Activated T-cell treated with anti-CD3 and anti-CD28 coated beads, Interleukin-2, amount 50 U/mL, for 24 hours (primary cell): ENCODE measurements around the gene DCST2.
"Not testable (repeated sequence)": the region's sequence is repeated elsewhere in the genome, so short reads cannot be mapped to it uniquely, and the experiment has no call there.

ENCODE experiments used
- DNase-seq: peaks from one replicate; pipeline ENCODE4 v3.0.0-alpha.2; 2020
- H3K27ac Mint-ChIP-seq: 2 replicates; pipeline ENCODE4 v1.8.0; 2020; ENCODE audit warnings: mild to moderate bottlenecking, mixed read lengths
- H3K27me3 Mint-ChIP-seq: 2 replicates; pipeline ENCODE4 v1.8.0; 2020; ENCODE audit warnings: mixed read lengths
- H3K36me3 Mint-ChIP-seq: 2 replicates; pipeline ENCODE4 v1.8.0; 2020; ENCODE audit warnings: low read depth, mixed read lengths
- H3K4me1 Mint-ChIP-seq: 2 replicates; pipeline ENCODE4 v1.8.0; 2020; ENCODE audit warnings: low read depth, mixed read lengths
- H3K4me3 Mint-ChIP-seq: 2 replicates; pipeline ENCODE4 v1.8.0; 2020; ENCODE audit warnings: mild to moderate bottlenecking, moderate library complexity, mixed read lengths
- H3K9me3 Mint-ChIP-seq: 2 replicates; pipeline ENCODE4 v1.8.0; 2020; ENCODE audit warnings: mixed read lengths

The DCST2 gene

DNA sequence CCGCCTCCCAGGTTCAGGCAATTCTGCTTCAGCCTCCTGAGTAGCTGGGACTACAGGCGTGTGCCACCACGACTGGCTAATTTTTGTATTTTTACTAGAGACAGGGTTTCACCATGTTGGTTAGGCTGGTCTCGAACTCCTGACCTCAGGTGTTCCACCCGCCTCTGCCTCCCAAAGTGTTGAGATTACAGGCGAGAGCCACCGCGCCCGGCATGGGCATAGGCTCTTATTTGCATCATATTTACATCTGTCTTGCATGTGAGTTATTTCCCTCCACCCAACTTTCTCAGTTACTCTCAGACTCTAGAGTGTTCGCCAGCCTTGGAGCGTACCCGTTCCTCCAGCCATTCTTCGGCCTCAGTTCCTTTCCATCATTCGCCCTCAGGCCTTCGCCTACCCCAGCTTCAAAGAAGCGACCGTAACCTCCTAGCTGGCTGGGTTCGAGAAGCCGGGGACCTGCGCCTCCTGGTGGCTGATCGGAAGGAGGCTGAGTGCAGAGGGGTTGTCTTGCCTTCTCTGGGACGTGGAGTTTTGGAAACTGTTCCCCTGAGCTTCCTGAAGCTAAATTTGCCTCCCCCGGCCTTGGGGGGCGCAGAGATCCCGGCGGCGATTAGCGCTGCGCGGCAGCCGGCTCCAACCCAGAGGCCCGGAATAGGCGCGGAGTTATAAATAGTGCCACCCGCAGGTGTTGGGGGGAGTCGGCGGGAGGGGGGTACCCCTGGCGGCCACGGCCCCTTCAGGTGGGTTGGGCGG is 34.6 kb downstream of the DCST2 start:
- Mint-ChIP-seq H3K4me3 (peak overlapping the region; percentile 73), H3K27ac (peak overlapping the region; percentile 90), H3K36me3 (peaks cover 9% of the 10 kb centered on the region), H3K27me3 (no peaks in the 10 kb centered on the region), H3K9me3 (no peaks in the 10 kb centered on the region), H3K4me1 (peaks cover 50% of the 10 kb centered on the region)
- peak; percentile 87 for DNase-seq

DNA sequence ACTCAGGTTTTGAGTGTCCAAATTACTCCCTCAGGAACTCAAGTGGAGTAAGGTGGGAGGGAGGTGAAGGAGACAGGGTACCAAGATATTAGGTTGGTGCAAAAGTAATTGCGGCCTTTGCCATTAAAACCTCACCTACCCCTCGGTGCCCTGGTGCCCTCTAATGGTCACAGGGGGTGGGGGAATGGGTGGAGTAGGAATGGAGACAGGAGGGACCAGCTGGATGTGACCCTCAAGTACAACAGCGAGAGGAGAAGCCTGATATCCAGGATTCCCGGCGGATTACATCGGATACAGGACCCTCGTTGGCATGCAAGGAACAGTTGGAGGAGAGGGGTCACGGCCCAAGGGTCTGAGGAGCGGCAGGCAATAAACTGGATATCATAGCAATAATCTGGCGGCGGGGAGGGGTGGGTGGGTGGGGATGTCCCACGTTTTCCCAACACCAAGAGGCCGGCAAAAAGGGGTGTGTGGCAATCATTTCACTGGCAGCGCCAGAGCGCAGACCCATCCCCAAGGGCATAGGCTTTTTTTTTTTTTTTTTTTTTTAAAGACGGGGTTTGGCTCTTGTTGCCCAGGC is 35.3 kb downstream of the DCST2 start:
- H3K9me3 Mint-ChIP-seq = no peaks in the 10 kb centered on the region
- H3K27ac Mint-ChIP-seq = peak overlapping the region; percentile 44
- peaks cover 48% of the 10 kb centered on the region for H3K4me1 Mint-ChIP-seq
- H3K36me3 Mint-ChIP-seq = peaks cover 9% of the 10 kb centered on the region
- peak overlapping the region; percentile 31 for H3K4me3 Mint-ChIP-seq
- no peaks in the 10 kb centered on the region for H3K27me3 Mint-ChIP-seq
- no peak for DNase-seq

DNA sequence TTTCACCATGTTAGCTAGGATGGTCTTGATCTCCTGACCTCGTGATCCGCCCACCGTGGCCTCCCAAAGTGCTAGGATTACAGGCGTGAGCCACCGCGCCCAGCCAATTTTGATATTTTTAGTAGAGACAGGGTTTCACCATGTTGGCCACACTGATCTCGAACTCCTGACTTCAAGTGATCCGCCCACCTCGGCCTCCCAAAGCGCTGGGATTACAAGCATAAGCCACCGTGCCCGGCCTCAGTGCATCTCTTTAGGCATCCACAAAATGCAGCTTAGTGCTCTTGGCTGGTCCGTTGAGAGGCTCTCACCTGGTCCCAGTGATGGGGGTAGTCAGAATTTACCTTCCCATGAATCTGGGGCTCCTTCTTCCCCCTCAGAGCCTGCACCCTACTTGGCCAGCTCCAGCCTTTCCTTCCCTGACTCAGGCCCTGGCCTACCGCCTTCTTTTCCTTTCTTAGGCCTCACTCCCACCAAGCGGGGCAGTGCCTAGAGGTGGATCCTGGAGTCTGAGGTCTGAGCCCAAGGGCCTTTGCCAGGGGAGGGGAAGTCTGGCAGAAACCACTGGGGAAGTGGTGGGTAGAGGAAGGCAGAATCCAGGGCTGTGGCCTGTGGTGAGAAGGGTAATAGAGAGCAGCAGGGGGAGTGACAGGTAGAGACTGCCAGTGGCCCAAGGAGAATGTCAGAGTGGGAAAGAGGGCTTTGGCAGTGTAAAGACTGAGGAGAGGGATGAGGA is 36.4 kb downstream of the DCST2 start:
- peaks cover 11% of the 10 kb centered on the region for H3K36me3 Mint-ChIP-seq
- H3K9me3 Mint-ChIP-seq = no peaks in the 10 kb centered on the region
- DNase-seq = no peak
- no peak overlapping the region for H3K4me3 Mint-ChIP-seq
- H3K27me3 Mint-ChIP-seq = no peaks in the 10 kb centered on the region
- no peak overlapping the region for H3K27ac Mint-ChIP-seq
- H3K4me1 Mint-ChIP-seq = peaks cover 45% of the 10 kb centered on the region

DNA sequence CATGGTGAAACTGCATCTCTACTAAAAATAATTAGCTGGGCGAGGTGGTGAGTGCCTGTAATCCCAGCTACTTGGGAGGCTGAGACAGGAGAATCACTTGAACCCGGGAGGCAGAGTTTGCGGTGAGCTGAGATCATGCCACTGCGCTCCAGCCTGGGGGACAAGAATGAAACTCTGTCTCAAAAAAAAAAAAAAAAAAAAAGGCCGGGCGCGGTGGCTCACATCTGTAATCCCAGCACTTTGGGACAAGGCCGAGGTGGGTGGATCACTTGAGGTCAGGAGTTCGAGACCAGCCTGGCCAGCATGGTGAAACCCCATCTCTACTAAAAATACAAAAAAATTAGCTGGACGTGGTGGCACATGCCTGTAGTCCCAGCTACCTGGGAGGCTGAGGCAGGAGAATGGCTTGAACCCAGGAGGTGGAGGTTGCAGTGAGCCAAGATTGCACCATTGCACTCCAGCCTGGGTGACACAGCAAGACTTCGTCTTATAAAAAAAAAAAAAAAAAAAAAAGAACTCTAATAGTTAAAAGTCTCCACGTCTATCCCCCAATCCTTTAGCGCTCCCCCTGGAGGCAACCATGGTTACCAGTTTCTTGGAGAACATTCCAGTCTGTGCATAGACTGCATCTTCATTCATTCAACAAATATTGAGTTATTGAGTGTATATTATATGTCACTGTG is 38.1 kb downstream of the DCST2 start:
- not testable (repeated sequence) for DNase-seq, H3K9me3 Mint-ChIP-seq, H3K4me3 Mint-ChIP-seq, H3K27me3 Mint-ChIP-seq, H3K27ac Mint-ChIP-seq
- Mint-ChIP-seq H3K36me3 (peaks cover 17% of the 10 kb centered on the region), H3K4me1 (peaks cover 39% of the 10 kb centered on the region)

DNA sequence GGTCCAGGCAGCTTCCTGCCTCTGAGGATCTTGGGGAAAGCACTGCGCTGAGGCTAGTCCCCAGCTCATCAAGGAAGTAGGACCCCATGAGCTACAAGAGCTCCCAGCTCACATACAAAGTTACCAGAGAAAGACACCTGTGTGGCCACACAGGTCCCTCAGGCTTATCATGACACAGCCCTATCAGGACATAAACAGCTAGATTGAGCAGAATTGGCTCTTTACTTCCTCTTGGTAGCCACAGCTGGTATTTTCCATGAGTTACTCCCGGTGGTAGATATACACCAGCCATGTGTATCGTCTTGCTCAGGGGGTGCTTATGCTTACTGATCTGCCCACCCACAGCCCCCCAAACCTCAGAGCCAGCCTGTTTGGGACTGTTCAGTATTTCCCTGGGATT is 39.0 kb downstream of the DCST2 start:
- peaks cover 26% of the 10 kb centered on the region for H3K36me3 Mint-ChIP-seq
- peaks cover 32% of the 10 kb centered on the region for H3K4me1 Mint-ChIP-seq
- no peak for DNase-seq
- H3K27me3 Mint-ChIP-seq = no peaks in the 10 kb centered on the region
- no peaks in the 10 kb centered on the region for H3K9me3 Mint-ChIP-seq
- H3K27ac Mint-ChIP-seq = peak overlapping the region; percentile 45
- no peak overlapping the region for H3K4me3 Mint-ChIP-seq

DNA sequence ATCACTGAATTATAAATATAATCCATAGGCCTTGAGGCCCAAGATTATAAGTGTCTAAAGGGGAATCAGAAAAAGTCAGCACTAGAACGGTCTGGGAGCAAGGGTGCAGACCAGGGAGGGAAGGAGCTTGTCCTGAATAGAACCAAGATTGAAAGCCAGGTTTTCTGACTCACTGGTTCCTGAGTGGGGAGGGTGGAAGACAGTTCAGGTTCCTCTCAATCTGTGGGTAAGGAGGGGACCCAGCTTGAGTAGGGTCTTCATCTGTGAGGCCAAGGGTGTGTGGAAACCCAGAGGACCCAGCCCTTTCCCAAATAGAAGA is 39.4 kb downstream of the DCST2 start:
- Mint-ChIP-seq H3K4me3 (no peak overlapping the region), H3K36me3 (peaks cover 29% of the 10 kb centered on the region), H3K4me1 (peaks cover 33% of the 10 kb centered on the region), H3K9me3 (no peaks in the 10 kb centered on the region), H3K27me3 (no peaks in the 10 kb centered on the region), H3K27ac (peak overlapping the region; percentile 45)
- no peak for DNase-seq

DNA sequence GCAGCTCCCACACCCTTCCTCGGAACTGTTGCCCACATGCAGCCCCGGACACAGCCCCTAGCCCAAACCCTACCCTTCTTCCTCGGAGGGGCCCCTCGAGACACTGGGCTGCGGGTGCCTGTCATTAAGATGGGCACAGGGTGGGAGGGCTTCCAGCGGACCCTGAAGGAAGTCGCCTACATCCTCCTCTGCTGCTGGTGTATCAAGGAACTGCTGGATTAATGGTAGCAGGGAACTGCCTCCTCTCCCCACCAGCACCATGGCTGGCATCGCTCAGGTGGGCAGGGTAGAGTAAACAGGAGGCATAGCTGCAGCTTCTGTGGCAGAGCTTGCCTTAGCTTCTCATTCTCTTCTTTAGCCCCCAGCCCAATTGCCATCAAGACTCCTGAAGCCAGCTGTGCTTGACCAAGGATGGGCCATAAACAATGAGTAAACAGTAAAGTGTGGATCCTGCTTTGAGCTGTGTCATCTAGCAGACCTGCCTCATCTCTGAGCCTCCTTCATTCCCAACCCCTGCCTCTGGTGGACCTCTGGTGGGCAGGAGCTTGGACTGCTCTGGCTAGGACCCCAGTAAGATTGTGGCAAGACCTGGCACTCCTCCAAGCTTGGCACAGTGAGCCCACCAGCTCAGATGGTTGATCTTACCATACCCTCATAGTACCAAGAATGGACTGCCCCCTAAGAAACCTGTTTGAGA is 39.9 kb downstream of the DCST2 start, which contains the start of gene LENEP:
LENEP (plus strand) TSS at position 15 of the 697 bp plus-strand sequence; CDS start at position 37, 22 bp downstream.
- no peaks in the 10 kb centered on the region for H3K27me3 Mint-ChIP-seq
- no peak within 1 kb of the TSS for H3K4me3 Mint-ChIP-seq
- H3K4me1 Mint-ChIP-seq = peaks cover 33% of the 10 kb centered on the region
- peak within 1 kb of the TSS; percentile 45 for H3K27ac Mint-ChIP-seq
- H3K9me3 Mint-ChIP-seq = no peaks in the 10 kb centered on the region
- H3K36me3 Mint-ChIP-seq = peaks cover 34% of the 10 kb centered on the region
- DNase-seq = no peak

DNA sequence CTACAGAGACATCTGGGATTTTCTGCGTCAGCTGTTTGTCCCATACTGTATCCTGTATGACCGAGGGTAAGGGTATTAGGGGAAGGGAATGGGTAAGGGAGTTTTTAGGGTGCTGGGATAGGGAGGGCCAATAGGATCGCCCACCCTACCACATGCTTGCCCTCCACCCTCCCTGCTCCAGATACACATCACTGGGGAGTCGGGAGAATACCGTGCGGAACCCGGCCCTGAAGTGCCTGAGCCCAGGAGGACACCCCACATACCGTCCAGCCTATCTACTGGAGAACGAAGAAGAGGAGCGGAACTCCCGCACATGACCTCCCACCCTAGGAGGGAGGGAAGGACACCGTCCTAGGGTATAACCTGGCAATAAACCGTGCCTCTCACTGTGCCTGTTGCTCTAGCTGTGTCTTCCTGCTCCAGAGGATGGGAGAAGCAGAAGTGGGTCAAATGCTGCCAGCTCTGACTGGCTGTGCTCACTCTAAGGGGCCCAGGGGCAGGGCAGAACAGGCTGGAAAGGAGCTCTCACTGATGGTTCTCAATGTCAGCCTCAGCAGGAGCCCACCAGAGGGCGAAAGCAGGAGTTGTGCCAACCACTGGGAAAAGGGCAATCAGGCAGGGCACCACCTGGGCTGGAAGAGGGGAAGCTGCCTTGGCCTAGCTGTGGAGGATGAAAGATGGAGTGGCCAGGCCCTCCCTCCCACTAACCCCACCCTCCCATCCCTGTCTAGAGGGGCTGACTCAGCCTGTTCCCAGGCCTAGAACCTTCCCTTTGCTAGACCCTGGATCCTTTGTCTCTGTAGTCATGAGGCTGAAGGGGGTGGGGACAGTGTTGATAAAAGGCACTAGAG is 40.6 kb downstream of the DCST2 start:
- peaks cover 42% of the 10 kb centered on the region for H3K36me3 Mint-ChIP-seq
- peak overlapping the region; percentile 22 for H3K27ac Mint-ChIP-seq
- H3K9me3 Mint-ChIP-seq = no peaks in the 10 kb centered on the region
- H3K4me3 Mint-ChIP-seq = no peak overlapping the region
- H3K27me3 Mint-ChIP-seq = no peaks in the 10 kb centered on the region
- no peak for DNase-seq
- H3K4me1 Mint-ChIP-seq = peaks cover 36% of the 10 kb centered on the region

DNA sequence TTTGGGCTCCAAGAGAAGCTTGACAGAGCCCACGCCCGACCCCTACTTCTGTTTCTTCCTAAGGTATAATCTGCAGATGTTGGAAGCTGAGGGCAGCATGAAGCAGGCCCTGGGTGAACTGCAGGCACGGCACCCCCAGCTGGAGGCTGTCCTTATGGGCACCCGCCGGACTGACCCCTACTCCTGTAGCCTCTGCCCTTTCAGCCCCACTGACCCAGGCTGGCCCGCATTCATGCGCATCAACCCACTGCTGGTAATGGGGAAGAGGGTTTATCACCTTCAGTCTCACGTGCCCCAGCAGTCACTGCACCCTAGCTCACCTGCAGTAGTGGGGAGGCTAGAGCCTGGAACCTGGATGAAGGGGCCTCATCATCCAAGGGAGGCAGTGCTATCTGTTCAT is 43.3 kb downstream of the DCST2 start:
- Mint-ChIP-seq H3K36me3 (peaks cover 64% of the 10 kb centered on the region), H3K27ac (no peak overlapping the region), H3K4me3 (no peak overlapping the region), H3K9me3 (no peaks in the 10 kb centered on the region), H3K4me1 (peaks cover 33% of the 10 kb centered on the region), H3K27me3 (no peaks in the 10 kb centered on the region)
- no peak for DNase-seq

DNA sequence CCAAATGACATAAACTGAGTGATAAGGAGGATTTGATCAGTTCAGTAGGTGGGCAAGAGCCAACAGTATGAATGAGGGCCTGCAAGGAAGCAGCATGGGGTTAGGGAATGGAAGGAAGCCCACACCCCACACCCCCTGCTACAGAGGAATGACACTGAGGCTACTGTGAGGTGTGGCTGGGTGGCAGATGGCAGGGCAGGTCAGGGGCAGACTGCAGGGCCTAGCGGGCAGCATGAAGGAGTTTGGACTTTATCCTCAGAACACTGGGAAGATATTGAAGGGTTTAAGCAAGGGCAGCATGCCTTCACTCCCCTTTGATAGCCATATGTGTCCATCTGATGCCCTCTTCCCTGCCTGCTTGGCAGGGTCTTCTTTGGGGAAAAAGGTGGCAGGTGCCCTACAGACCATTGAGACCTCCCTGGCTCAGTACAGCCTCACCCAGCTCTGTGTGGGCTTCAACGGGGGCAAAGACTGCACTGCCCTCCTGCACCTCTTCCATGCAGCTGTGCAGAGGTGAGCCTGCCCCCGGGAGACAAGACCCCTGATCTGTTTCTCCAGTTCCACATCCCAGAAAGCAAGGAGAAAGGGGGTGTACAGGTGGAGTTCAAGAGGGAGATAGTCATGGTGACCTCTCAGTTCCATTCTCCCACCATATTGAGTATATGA is 44.3 kb downstream of the DCST2 start:
- Mint-ChIP-seq H3K27me3 (no peaks in the 10 kb centered on the region), H3K4me3 (no peak overlapping the region), H3K4me1 (peaks cover 32% of the 10 kb centered on the region), H3K27ac (no peak overlapping the region), H3K9me3 (no peaks in the 10 kb centered on the region), H3K36me3 (peaks cover 66% of the 10 kb centered on the region)
- DNase-seq = no peak

DNA sequence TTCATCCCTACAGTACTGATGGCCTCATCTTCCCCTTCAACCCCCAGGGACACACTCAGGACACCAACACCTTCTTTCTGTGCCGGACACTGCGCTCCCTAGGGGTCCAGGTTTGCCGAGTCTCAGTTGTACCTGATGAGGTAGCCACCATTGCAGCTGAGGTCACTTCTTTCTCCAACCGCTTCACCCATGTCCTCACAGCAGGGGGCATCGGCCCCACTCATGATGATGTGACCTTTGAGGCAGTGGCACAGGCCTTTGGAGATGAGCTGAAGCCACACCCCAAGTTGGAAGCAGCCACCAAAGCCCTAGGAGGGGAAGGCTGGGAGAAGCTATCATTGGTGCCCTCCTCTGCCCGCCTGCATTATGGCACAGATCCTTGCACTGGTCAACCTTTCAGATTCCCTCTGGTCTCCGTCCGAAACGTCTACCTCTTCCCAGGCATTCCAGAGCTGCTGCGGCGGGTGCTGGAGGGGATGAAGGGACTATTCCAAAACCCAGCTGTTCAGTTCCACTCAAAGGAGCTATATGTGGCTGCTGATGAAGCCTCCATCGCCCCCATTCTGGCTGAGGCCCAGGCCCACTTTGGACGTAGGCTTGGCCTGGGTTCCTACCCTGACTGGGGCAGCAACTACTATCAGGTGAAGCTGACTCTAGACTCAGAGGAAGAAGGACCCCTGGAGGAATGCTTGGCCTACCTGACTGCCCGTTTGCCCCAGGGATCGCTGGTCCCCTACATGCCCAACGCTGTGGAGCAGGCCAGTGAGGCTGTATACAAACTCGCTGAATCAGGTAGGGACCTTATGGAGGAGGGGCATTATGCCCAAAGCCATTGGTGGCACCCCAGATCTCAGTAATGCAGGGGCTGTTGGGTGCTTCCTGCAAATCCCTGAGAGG is 45.3 kb downstream of the DCST2 start:
- Mint-ChIP-seq H3K4me1 (peaks cover 33% of the 10 kb centered on the region), H3K4me3 (no peak overlapping the region), H3K36me3 (peaks cover 61% of the 10 kb centered on the region), H3K27me3 (no peaks in the 10 kb centered on the region), H3K9me3 (no peaks in the 10 kb centered on the region), H3K27ac (no peak overlapping the region)
- no peak for DNase-seq

DNA sequence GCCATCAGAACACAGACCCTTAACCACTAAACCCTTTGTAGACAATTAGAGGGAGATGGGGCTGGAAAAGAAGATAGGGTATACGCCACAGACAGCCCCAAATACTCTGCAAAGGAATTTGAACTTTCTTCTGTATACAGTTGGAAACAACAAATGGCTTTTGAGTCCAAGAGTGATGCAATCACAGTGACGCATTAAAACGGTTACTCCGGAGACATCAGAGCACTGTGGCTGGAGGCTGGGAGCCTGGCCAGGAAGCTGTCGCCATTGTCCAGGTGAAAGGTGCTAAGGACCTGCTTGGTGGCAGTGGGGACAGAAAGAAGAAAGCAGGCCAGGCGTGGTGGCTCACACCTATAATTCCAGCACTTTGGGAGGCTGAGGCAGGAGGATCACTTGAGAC is 46.3 kb downstream of the DCST2 start:
- H3K4me3 Mint-ChIP-seq = no peak overlapping the region
- no peak overlapping the region for H3K27ac Mint-ChIP-seq
- H3K9me3 Mint-ChIP-seq = no peaks in the 10 kb centered on the region
- DNase-seq = no peak
- peaks cover 57% of the 10 kb centered on the region for H3K36me3 Mint-ChIP-seq
- no peaks in the 10 kb centered on the region for H3K27me3 Mint-ChIP-seq
- peaks cover 33% of the 10 kb centered on the region for H3K4me1 Mint-ChIP-seq
